Measurements from ENCODE around the gene SLC25A27.
"Not testable (repeated sequence)": the region's sequence is repeated elsewhere in the genome, so short reads cannot be mapped to it uniquely, and the experiment has no call there.

SLC25A27 gene

GRCh38 chr6:46652603-46653438, at the start of gene SLC25A27, which contains the start of gene CYP39A1:
SLC25A27 (plus strand) TSS chr6:46652975; CDS start chr6:46653193, 218 bp downstream.
CYP39A1 (minus strand) TSS chr6:46652818; CDS start chr6:46652582, 236 bp downstream.
- peak; percentile 82 to 90 for DNase-seq

GRCh38 chr6:46605091-46605797, 47.5 kb upstream of the SLC25A27 start:
- no peak for DNase-seq

GRCh38 chr6:46606338-46606737, 46.4 kb upstream of the SLC25A27 start:
- DNase-seq, result peak in 1 of 2 experiments; percentile 65

- DNase-seq, result peak in 1 of 2 experiments; percentile 29
These were observed 41.8 kb upstream of the SLC25A27 start for GRCh38 chr6:46610862-46611553.

GRCh38 chr6:46612645-46613044, 40.1 kb upstream of the SLC25A27 start:
- no peak for DNase-seq

GRCh38 chr6:46618726-46619125, 34.0 kb upstream of the SLC25A27 start:
- DNase-seq, result peak in 1 of 2 experiments; percentile 1

- DNase-seq, result peak in 1 of 2 experiments; percentile 22
These were observed 26.4 kb upstream of the SLC25A27 start for GRCh38 chr6:46626228-46626909.

GRCh38 chr6:46626976-46627375, 25.8 kb upstream of the SLC25A27 start:
- no peak for DNase-seq

- no peak for DNase-seq
These were observed 24.3 kb upstream of the SLC25A27 start for GRCh38 chr6:46628498-46628897.

GRCh38 chr6:46628976-46629375, 23.8 kb upstream of the SLC25A27 start:
- DNase-seq, result no peak

GRCh38 chr6:46629691-46630090, 23.1 kb upstream of the SLC25A27 start:
- no peak for DNase-seq

GRCh38 chr6:46632053-46632452, 20.7 kb upstream of the SLC25A27 start:
- no peak for DNase-seq

GRCh38 chr6:46635462-46635861, 17.3 kb upstream of the SLC25A27 start:
- DNase-seq, result no peak

GRCh38 chr6:46637145-46637544, 15.6 kb upstream of the SLC25A27 start:
- no peak for DNase-seq

GRCh38 chr6:46637933-46638332, 14.8 kb upstream of the SLC25A27 start:
- DNase-seq, result no peak

- DNase-seq, result no peak
These were observed 14.1 kb upstream of the SLC25A27 start for GRCh38 chr6:46638650-46639049.

GRCh38 chr6:46642928-46643751, 9.6 kb upstream of the SLC25A27 start:
- DNase-seq, result no peak

GRCh38 chr6:46645265-46645664, 7.5 kb upstream of the SLC25A27 start:
- no peak for DNase-seq

GRCh38 chr6:46648108-46648507, 4.7 kb upstream of the SLC25A27 start:
- DNase-seq, result not testable (repeated sequence)

GRCh38 chr6:46648869-46649492, 3.8 kb upstream of the SLC25A27 start:
- DNase-seq, result no peak

- no peak for DNase-seq
These were observed 1.8 kb upstream of the SLC25A27 start for GRCh38 chr6:46651006-46651405.

Measured in NCI-H524 (cell line).